Measurements from ENCODE around the gene HES6. TPM values are rescaled to one million over a fixed set of nuclear protein-coding genes. Genes with fewer than 3 reads are reported as not detected.

The HES6 gene
- total and polyA plus RNA-seq, 7 donors: 4.1 to 54.5 (median 13.1) TPM

DNA sequence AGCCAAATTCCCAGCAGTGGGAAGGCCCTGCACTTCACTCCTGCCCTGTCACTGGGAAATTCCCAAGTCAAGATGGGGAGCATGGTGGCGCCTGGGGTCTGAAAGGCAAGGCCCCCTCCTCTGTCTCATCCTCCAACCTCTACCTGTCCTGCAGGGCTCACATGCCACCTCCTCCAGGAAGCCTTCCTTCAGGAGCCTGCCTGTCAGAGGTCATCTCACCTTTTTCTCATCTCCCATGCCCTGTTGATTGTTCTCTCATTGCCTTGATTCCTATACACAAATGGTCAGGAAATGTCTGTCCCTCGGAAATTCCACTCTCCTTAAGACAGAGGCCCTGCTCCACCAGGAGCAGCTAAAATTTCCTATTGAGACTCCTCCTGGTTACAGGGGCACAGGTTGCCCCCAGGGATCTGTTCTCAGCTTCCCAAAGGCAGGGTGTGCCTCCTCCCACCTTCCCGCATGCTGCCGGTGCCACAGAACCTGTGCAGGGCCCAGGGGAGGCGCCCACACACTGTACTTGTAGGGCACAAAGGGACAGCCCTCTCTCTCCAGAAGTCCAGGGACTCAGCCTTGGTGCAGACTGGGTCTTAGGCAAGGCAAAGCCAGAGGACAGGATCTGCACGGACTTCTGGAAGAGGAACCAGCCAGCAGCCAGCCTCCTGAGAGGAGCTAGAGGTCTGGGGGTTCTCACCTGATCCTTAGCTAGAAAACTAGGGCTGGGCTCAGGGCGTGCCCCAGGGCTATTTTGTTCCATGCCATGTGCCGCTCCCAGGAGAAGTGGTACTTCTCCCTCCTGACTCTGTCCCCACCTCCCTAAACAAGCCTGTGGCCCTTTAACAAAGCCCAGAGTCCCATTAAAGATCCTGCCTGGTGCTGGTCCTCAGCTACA is 12.9 kb downstream of the HES6 start:
- Histone ChIP-seq H3K27me3 (ENCODE audit: insufficient read depth in 3 of 3, low read length in 2 of 3) (no peaks in the 10 kb centered on the region), H3K9me3 (no peaks in the 10 kb centered on the region), H3K4me1 (no peaks in the 10 kb centered on the region), H3K27ac (no peak overlapping the region), H3K4me3 (no peak overlapping the region), H3K36me3 (ENCODE audit: insufficient read depth in 1 of 2, low read depth in 1 of 2) (no peaks in the 10 kb centered on the region)
- WGBS, 3 donors: 92 to 95% (median 92%) methylated on average over 8 of the region's 8 CpGs
- TF ChIP-seq, protein P1, sequence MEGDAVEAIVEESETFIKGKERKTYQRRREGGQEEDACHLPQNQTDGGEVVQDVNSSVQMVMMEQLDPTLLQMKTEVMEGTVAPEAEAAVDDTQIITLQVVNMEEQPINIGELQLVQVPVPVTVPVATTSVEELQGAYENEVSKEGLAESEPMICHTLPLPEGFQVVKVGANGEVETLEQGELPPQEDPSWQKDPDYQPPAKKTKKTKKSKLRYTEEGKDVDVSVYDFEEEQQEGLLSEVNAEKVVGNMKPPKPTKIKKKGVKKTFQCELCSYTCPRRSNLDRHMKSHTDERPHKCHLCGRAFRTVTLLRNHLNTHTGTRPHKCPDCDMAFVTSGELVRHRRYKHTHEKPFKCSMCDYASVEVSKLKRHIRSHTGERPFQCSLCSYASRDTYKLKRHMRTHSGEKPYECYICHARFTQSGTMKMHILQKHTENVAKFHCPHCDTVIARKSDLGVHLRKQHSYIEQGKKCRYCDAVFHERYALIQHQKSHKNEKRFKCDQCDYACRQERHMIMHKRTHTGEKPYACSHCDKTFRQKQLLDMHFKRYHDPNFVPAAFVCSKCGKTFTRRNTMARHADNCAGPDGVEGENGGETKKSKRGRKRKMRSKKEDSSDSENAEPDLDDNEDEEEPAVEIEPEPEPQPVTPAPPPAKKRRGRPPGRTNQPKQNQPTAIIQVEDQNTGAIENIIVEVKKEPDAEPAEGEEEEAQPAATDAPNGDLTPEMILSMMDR (IDR thresholded peaks at IDR 0.05): no peak
- ATAC-seq (no peak), DNase-seq (no peak)
- intact Hi-C loops (cut with DNase I): no loop called here

DNA sequence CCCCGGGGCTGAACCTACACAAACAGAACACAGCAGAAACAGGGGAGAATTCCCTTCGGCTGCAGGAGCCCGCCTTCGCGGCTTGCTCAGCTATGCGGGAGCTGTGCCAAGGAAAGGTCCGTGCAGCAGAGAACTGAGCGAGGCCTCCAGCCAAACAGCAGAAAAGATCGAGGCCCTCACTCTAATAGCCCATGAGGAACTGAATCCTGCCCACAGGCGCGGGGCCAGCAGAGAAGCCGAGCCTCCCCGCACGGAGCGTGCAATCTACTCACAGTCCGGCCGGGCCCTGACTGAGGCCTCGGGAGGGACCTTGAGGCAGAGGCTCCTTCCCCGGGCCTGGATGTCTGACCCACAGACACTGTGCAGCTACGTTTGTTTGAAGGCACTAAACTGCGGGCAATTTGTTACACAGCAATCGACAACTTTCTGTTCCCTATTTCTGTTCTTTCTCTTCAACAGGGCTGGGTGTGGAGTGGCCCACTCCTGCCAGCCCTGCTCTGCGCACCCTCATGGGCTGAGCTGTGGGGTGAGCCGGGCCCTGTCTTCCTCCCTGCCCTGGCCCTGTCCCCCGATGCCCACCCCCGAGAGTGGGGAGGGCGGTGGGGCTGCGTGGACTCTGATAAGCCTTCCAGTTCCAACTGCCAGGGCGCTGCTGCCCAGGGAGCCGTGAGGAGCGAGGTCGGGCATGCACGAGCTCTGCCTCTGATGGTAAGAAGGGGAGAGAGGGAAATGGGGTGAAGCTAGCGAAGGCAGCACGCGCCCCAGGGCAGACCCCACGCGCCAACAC is 13.7 kb downstream of the HES6 start:
- Histone ChIP-seq H3K4me3 (no peak overlapping the region), H3K27me3 (ENCODE audit: insufficient read depth in 3 of 3, low read length in 2 of 3) (no peaks in the 10 kb centered on the region), H3K4me1 (no peaks in the 10 kb centered on the region), H3K27ac (no peak overlapping the region), H3K36me3 (ENCODE audit: insufficient read depth in 1 of 2, low read depth in 1 of 2) (no peaks in the 10 kb centered on the region), H3K9me3 (no peaks in the 10 kb centered on the region)
- ATAC-seq: no peak
- no peak for DNase-seq
- intact Hi-C loops (cut with DNase I): no loop called here
- TF ChIP-seq, protein P1 (IDR thresholded peaks at IDR 0.05): no peak
- WGBS, 3 donors: 79 to 80% (median 79%) methylated on average over 37 to 38 of the region's 38 CpGs

DNA sequence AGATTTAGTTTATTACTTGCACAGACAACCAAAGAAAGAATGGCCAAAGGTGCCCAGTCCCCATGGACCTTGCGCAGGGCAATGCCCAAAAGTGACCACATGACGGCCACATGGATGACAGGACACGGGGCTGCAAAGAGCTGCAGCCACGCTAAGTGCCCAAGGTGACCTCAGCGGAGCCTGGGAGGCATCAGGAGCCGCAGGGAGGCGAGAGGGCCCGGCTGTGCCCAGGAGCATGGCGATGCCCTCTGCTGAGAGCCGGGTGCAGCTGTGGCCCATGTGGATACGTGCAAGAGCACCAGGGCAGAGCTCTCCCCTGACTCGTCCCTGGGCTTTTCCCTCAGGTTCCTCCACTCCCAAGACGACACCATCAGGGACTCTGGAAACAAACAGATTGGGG is 14.7 kb downstream of the HES6 start:
- H3K36me3 ChIP-seq (ENCODE audit: insufficient read depth in 1 of 2, low read depth in 1 of 2): no peaks in the 10 kb centered on the region
- H3K27me3 ChIP-seq (ENCODE audit: insufficient read depth in 3 of 3, low read length in 2 of 3): no peaks in the 10 kb centered on the region
- DNase-seq (no peak), ATAC-seq (no peak)
- no peaks in the 10 kb centered on the region for H3K9me3 ChIP-seq
- H3K4me1 ChIP-seq: no peaks in the 10 kb centered on the region
- intact Hi-C loops (cut with DNase I): no loop called here
- no peak overlapping the region for H3K4me3 ChIP-seq
- 90 to 95% (median 93%) methylated on average over 13 of the region's 13 CpGs for WGBS, 3 donors
- no peak overlapping the region for H3K27ac ChIP-seq
- TF ChIP-seq, protein P1 (IDR thresholded peaks at IDR 0.05): no peak

DNA sequence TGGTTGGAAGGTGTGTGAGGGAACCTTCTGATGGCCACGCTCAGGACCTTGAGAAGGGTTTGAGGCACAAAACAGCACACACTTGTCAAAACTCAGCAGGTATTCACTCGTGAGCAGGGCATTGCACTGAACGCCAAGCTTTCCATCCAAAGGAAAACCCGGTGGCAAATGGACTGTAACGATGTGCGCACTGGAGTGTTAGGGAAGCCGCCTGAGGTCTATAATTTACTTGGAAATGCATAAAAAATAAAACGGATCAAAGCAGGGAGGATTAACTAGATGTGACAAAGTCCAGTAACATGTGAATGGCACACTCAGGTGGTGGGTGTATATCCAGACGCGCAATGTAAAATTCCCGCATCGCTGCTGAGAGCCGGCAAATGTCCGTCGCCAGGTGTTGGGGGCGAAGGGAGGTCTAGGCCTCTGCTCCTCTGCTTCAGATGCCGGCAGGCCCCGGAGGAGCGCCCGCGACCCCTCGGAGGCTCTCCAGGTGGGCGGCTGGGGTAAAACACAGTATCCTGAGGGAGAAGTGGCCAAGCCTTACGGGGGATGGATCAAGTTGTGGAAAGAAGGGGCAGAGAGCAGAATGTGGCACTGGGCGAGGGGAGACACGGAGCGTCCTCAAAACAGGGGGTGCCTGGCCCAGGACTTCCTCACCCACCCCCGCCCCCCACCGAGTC is 15.3 kb downstream of the HES6 start:
- no peaks in the 10 kb centered on the region for H3K36me3 ChIP-seq (ENCODE audit: insufficient read depth in 1 of 2, low read depth in 1 of 2)
- DNase-seq (no peak), ATAC-seq (no peak)
- H3K9me3 ChIP-seq: no peaks in the 10 kb centered on the region
- TF ChIP-seq, protein P1 (IDR thresholded peaks at IDR 0.05): no peak
- H3K27ac ChIP-seq: no peak overlapping the region
- no peak overlapping the region for H3K4me3 ChIP-seq
- intact Hi-C loops (cut with DNase I): no loop called here
- no peaks in the 10 kb centered on the region for H3K27me3 ChIP-seq (ENCODE audit: insufficient read depth in 3 of 3, low read length in 2 of 3)
- no peaks in the 10 kb centered on the region for H3K4me1 ChIP-seq
- 92 to 97% (median 97%) methylated on average over 29 of the region's 29 CpGs for WGBS, 3 donors
